ENCODE results near the gene UBE2QL1. TPM values are rescaled to one million over a fixed set of nuclear protein-coding genes. Genes with fewer than 3 reads are reported as not detected.
"Not testable (repeated sequence)": the region's sequence is repeated elsewhere in the genome, so short reads cannot be mapped to it uniquely, and the experiment has no call there.

UBE2QL1 gene
- total RNA-seq, 1 donor from 2014 or later = 0.68 TPM

GRCh38 chr5:6503342-6503741 is 54.7 kb downstream of the UBE2QL1 start:
- H3K27me3 Mint-ChIP-seq (ENCODE audit: low read depth) = peaks cover 47% of the 10 kb centered on the region
- DNase-seq (ENCODE audit: low spot score) = no peak
- intact Hi-C loops (cut with micrococcal nuclease) = no loop called here
- no peak overlapping the region for H3K27ac Mint-ChIP-seq
- H3K4me1 Mint-ChIP-seq (ENCODE audit: low read depth) = peaks cover 12% of the 10 kb centered on the region
- no peaks in the 10 kb centered on the region for H3K36me3 Mint-ChIP-seq (ENCODE audit: low read depth)
- no peak overlapping the region for H3K4me3 Mint-ChIP-seq (ENCODE audit: low read depth)
- no peaks in the 10 kb centered on the region for H3K9me3 Mint-ChIP-seq

DNA sequence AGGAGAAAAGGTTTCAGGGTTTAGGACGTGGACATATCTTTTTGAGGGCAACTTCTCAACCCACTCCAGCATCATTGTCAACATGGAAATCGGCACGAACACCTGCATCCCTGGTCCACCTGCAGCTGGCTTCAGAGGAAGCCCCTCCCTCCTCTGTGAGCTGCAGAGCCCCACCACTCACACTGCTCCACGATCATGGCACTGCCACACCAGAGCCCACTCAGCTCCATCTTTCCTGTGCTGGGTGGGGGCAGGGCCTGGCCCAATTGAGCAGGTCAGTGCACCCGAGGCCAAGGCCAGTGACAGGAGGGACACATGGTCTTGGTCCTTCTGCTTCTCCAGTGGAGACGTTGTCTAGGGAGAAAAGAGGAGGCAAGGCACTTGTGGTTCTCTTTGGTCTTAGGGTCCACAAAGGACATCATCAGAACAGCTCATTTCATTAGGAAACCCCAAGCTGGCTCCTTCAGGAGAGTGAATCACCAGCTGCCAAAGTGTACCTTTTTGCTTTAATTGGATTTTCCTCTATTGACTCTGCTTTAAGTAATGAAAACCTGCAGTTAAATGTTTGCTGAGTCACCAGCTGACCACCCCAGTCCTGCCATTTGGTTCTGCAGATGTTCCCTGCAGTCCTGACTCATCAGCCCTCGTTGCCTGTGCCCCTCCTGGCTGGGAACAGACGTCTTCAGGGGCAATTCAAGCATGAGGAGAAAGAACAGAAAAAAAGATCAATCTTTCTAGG is 56.2 kb downstream of the UBE2QL1 start:
- Mint-ChIP-seq H3K9me3 (no peaks in the 10 kb centered on the region), H3K4me1 (ENCODE audit: low read depth) (peaks cover 3% of the 10 kb centered on the region), H3K4me3 (ENCODE audit: low read depth) (no peak overlapping the region), H3K27ac (no peak overlapping the region), H3K36me3 (ENCODE audit: low read depth) (no peaks in the 10 kb centered on the region), H3K27me3 (ENCODE audit: low read depth) (peaks cover 46% of the 10 kb centered on the region)
- no peak for DNase-seq (ENCODE audit: low spot score)
- intact Hi-C loops (cut with micrococcal nuclease) = no loop called here

DNA sequence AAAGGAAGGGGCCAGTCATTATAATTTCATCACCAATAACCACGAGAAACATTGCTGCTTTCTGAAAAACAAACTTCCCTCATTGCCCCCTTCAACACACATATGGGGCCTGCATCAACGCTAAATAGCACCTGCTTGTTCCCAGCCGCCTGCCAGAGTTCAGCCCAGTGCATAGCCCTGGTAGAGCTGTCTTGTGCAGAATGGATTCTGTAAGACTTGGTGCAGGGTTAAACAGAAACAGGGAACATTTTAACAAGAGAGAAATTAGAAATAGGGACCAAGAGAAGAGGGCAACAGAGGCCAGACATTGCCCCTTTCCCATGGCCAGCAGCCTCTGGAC is 56.7 kb downstream of the UBE2QL1 start:
- H3K4me1 Mint-ChIP-seq (ENCODE audit: low read depth) = peaks cover 2% of the 10 kb centered on the region
- no peak overlapping the region for H3K27ac Mint-ChIP-seq
- H3K36me3 Mint-ChIP-seq (ENCODE audit: low read depth) = no peaks in the 10 kb centered on the region
- DNase-seq (ENCODE audit: low spot score) = no peak
- intact Hi-C loops (cut with micrococcal nuclease) = no loop called here
- no peaks in the 10 kb centered on the region for H3K9me3 Mint-ChIP-seq
- no peak overlapping the region for H3K4me3 Mint-ChIP-seq (ENCODE audit: low read depth)
- peaks cover 46% of the 10 kb centered on the region for H3K27me3 Mint-ChIP-seq (ENCODE audit: low read depth)

- Mint-ChIP-seq H3K4me1 (ENCODE audit: low read depth) (peaks cover 2% of the 10 kb centered on the region), H3K27me3 (ENCODE audit: low read depth) (peaks cover 42% of the 10 kb centered on the region), H3K9me3 (no peaks in the 10 kb centered on the region), H3K36me3 (ENCODE audit: low read depth) (no peaks in the 10 kb centered on the region), H3K4me3 (ENCODE audit: low read depth) (no peak overlapping the region), H3K27ac (no peak overlapping the region)
- intact Hi-C loops (cut with micrococcal nuclease) = no loop called here
- no peak for DNase-seq (ENCODE audit: low spot score)
Observed at GRCh38 chr5:6505783-6506557, 57.3 kb downstream of the UBE2QL1 start.

GRCh38 chr5:6506611-6507010 is 58.0 kb downstream of the UBE2QL1 start:
- peaks cover 37% of the 10 kb centered on the region for H3K27me3 Mint-ChIP-seq (ENCODE audit: low read depth)
- no peak for DNase-seq (ENCODE audit: low spot score)
- intact Hi-C loops (cut with micrococcal nuclease) = no loop called here
- H3K4me1 Mint-ChIP-seq (ENCODE audit: low read depth) = peaks cover 2% of the 10 kb centered on the region
- no peak overlapping the region for H3K4me3 Mint-ChIP-seq (ENCODE audit: low read depth)
- no peaks in the 10 kb centered on the region for H3K36me3 Mint-ChIP-seq (ENCODE audit: low read depth)
- H3K9me3 Mint-ChIP-seq = no peaks in the 10 kb centered on the region
- H3K27ac Mint-ChIP-seq = no peak overlapping the region

GRCh38 chr5:6508931-6509330 is 60.3 kb downstream of the UBE2QL1 start:
- no peaks in the 10 kb centered on the region for H3K36me3 Mint-ChIP-seq (ENCODE audit: low read depth)
- no peak overlapping the region for H3K27ac Mint-ChIP-seq
- peaks cover 30% of the 10 kb centered on the region for H3K27me3 Mint-ChIP-seq (ENCODE audit: low read depth)
- intact Hi-C loops (cut with micrococcal nuclease) = no loop called here
- DNase-seq (ENCODE audit: low spot score) = no peak
- H3K4me1 Mint-ChIP-seq (ENCODE audit: low read depth) = peaks cover 2% of the 10 kb centered on the region
- H3K4me3 Mint-ChIP-seq (ENCODE audit: low read depth) = no peak overlapping the region
- no peaks in the 10 kb centered on the region for H3K9me3 Mint-ChIP-seq

GRCh38 chr5:6510132-6510531 is 61.5 kb downstream of the UBE2QL1 start:
- Mint-ChIP-seq H3K36me3 (ENCODE audit: low read depth) (no peaks in the 10 kb centered on the region), H3K9me3 (no peaks in the 10 kb centered on the region)
- intact Hi-C loops (cut with micrococcal nuclease) = no loop called here

GRCh38 chr5:6510973-6511372 is 62.3 kb downstream of the UBE2QL1 start:
- Mint-ChIP-seq H3K9me3 (no peaks in the 10 kb centered on the region), H3K4me1 (ENCODE audit: low read depth) (peaks cover under 1% of the 10 kb centered on the region), H3K27ac (no peak overlapping the region), H3K27me3 (ENCODE audit: low read depth) (peaks cover 27% of the 10 kb centered on the region), H3K4me3 (ENCODE audit: low read depth) (no peak overlapping the region), H3K36me3 (ENCODE audit: low read depth) (no peaks in the 10 kb centered on the region)
- intact Hi-C loops (cut with micrococcal nuclease) = no loop called here
- DNase-seq (ENCODE audit: low spot score) = no peak

More at GRCh38 chr5:6510132-6510531, 61.5 kb downstream of the UBE2QL1 start:
- no peak for DNase-seq (ENCODE audit: low spot score)
- H3K27me3 Mint-ChIP-seq (ENCODE audit: low read depth) = peaks cover 33% of the 10 kb centered on the region
- no peak overlapping the region for H3K27ac Mint-ChIP-seq
- peaks cover 2% of the 10 kb centered on the region for H3K4me1 Mint-ChIP-seq (ENCODE audit: low read depth)
- no peak overlapping the region for H3K4me3 Mint-ChIP-seq (ENCODE audit: low read depth)

GRCh38 chr5:6515812-6516211 is 67.2 kb downstream of the UBE2QL1 start:
- H3K36me3 Mint-ChIP-seq (ENCODE audit: low read depth); H3K27ac Mint-ChIP-seq; H3K4me1 Mint-ChIP-seq (ENCODE audit: low read depth); H3K9me3 Mint-ChIP-seq; H3K4me3 Mint-ChIP-seq (ENCODE audit: low read depth); intact Hi-C loops (cut with micrococcal nuclease); DNase-seq (ENCODE audit: low spot score): not testable (repeated sequence)
- H3K27me3 Mint-ChIP-seq (ENCODE audit: low read depth) = peaks cover 24% of the 10 kb centered on the region

DNA sequence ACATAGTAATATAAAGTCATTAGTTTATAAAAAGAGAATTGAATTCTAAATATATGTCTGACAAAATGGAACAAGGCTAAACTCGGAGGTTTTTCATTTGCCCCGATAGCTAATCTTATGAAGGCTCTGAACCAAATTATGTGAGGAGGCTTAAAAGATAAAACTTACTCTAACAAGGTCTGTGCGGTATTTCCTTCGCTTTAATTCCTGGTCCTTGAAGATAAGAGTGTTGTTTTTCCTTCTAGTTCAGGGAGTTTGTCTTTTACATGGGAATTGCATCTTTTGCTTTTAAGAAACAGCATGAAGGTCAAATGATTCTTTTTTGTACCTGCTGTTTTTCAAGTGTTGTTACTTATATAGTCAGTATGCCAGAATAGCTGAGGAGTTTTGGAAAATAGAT is 68.2 kb downstream of the UBE2QL1 start:
- H3K36me3 Mint-ChIP-seq (ENCODE audit: low read depth) = no peaks in the 10 kb centered on the region
- H3K9me3 Mint-ChIP-seq = no peaks in the 10 kb centered on the region
- DNase-seq (ENCODE audit: low spot score) = no peak
- no peaks in the 10 kb centered on the region for H3K4me1 Mint-ChIP-seq (ENCODE audit: low read depth)
- no peak overlapping the region for H3K4me3 Mint-ChIP-seq (ENCODE audit: low read depth)
- peaks cover 24% of the 10 kb centered on the region for H3K27me3 Mint-ChIP-seq (ENCODE audit: low read depth)
- intact Hi-C loops (cut with micrococcal nuclease) = no loop called here
- H3K27ac Mint-ChIP-seq = no peak overlapping the region

GRCh38 chr5:6517510-6517909 is 68.9 kb downstream of the UBE2QL1 start:
- Mint-ChIP-seq H3K27me3 (ENCODE audit: low read depth) (peaks cover 24% of the 10 kb centered on the region), H3K4me3 (ENCODE audit: low read depth) (no peak overlapping the region), H3K27ac (no peak overlapping the region), H3K4me1 (ENCODE audit: low read depth) (no peaks in the 10 kb centered on the region), H3K36me3 (ENCODE audit: low read depth) (no peaks in the 10 kb centered on the region), H3K9me3 (no peaks in the 10 kb centered on the region)
- intact Hi-C loops (cut with micrococcal nuclease) = no loop called here
- DNase-seq (ENCODE audit: low spot score) = no peak

DNA sequence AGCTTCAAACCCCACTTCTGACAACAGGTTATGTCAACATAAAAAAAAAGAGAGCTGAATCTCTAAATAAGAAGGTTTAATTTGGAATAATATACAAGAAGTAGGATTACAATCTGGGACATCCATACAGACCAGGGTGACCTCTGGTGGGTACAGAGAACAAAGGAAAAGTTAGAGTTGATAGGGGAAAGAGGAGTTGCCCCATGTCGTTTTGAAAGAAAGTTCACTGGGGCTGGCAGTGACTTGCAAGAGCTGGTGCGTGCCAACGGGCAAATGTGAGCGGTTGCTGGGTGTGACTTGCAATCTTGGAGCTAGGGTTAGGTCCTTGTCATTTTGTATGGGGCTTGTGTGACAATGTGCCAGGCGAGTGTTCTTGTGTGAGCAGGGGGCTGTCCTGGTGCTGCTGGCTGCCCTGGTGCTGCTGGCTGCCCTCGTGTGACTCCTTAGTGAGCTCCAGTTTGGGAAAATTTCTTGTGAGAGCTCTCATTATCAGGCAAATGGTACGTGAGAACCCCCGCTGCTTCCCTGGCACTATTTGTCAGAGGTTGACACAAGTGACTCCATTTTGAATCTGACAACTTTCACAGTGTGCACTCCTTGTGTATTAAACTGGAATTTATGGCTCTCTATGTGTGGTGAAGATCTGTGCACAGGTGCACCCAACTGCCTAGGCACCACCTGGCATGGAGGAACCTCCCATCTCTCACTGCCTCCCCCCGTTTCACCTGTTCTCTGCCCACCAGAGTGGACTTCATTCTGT is 69.8 kb downstream of the UBE2QL1 start:
- H3K4me1 Mint-ChIP-seq (ENCODE audit: low read depth) = no peaks in the 10 kb centered on the region
- H3K27ac Mint-ChIP-seq = no peak overlapping the region
- DNase-seq (ENCODE audit: low spot score) = no peak
- no peaks in the 10 kb centered on the region for H3K36me3 Mint-ChIP-seq (ENCODE audit: low read depth)
- H3K9me3 Mint-ChIP-seq = no peaks in the 10 kb centered on the region
- intact Hi-C loops (cut with micrococcal nuclease) = no loop called here
- H3K27me3 Mint-ChIP-seq (ENCODE audit: low read depth) = peaks cover 22% of the 10 kb centered on the region
- no peak overlapping the region for H3K4me3 Mint-ChIP-seq (ENCODE audit: low read depth)

GRCh38 chr5:6520201-6520600 is 71.5 kb downstream of the UBE2QL1 start:
- intact Hi-C loops (cut with micrococcal nuclease) = no loop called here
- no peak overlapping the region for H3K27ac Mint-ChIP-seq
- no peaks in the 10 kb centered on the region for H3K36me3 Mint-ChIP-seq (ENCODE audit: low read depth)
- H3K9me3 Mint-ChIP-seq = no peaks in the 10 kb centered on the region
- H3K4me1 Mint-ChIP-seq (ENCODE audit: low read depth) = no peaks in the 10 kb centered on the region
- peaks cover 14% of the 10 kb centered on the region for H3K27me3 Mint-ChIP-seq (ENCODE audit: low read depth)
- H3K4me3 Mint-ChIP-seq (ENCODE audit: low read depth) = no peak overlapping the region
- no peak for DNase-seq (ENCODE audit: low spot score)
